ENCODE results near the gene TDP2. TPM values are rescaled to one million over a fixed set of nuclear protein-coding genes. Genes with fewer than 3 reads are reported as not detected.

The TDP2 gene
- polyA plus RNA-seq, 1 experiment = 16.8 TPM

DNA sequence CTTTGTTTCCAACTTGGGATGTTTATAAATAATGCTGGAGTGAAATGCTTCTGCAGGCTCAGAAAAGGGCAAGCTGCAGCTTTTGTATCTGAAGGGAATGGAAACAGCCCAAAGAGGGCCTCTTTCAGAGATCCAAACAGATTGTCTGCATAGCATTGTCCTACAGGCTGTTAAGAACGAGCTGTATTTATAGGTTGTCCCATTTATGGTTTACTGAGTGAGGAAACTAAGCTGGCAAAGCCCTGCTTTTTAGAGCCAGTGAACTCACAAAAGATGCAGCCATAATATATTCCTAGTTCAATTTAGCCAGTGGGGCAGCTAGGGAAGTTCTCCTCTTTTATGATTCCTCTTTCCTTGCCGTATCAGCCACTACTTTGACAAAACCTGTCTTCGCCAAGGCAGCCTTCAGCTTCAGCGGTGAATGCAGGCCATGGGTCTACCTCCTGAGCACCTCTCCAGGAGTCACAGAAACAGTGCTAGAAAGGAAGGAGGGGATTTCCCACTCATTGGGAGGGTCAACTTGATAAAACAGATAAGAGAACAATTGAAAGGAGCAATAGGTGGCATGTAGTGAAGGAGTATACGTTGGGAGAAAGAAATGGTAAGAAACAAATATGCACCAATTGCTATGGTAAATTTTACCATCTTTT, 35.7 kb downstream of the TDP2 start:
- DNase-seq (ENCODE audit: low read depth) = no peak
- ChIA-PET POLR2A (no interaction called here), CTCF (no interaction called here)
- Histone ChIP-seq H3K4me3 (ENCODE audit: low read depth, low read length) (no peak overlapping the region), H3K27me3 (ENCODE audit: control insufficient read depth, insufficient read depth, low read length) (peaks cover 2% of the 10 kb centered on the region), H3K36me3 (ENCODE audit: control insufficient read depth, insufficient read depth, low read length) (no peaks in the 10 kb centered on the region)
- TF ChIP-seq, protein P1, sequence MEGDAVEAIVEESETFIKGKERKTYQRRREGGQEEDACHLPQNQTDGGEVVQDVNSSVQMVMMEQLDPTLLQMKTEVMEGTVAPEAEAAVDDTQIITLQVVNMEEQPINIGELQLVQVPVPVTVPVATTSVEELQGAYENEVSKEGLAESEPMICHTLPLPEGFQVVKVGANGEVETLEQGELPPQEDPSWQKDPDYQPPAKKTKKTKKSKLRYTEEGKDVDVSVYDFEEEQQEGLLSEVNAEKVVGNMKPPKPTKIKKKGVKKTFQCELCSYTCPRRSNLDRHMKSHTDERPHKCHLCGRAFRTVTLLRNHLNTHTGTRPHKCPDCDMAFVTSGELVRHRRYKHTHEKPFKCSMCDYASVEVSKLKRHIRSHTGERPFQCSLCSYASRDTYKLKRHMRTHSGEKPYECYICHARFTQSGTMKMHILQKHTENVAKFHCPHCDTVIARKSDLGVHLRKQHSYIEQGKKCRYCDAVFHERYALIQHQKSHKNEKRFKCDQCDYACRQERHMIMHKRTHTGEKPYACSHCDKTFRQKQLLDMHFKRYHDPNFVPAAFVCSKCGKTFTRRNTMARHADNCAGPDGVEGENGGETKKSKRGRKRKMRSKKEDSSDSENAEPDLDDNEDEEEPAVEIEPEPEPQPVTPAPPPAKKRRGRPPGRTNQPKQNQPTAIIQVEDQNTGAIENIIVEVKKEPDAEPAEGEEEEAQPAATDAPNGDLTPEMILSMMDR (IDR thresholded peaks at IDR 0.05; ENCODE audit: insufficient read depth, low read depth, low read length) = no peak

- TF ChIP-seq, protein P1 (IDR thresholded peaks at IDR 0.05; ENCODE audit: insufficient read depth, low read depth, low read length) = no peak
- DNase-seq (ENCODE audit: low read depth) = no peak
- no peaks in the 10 kb centered on the region for H3K36me3 ChIP-seq (ENCODE audit: control insufficient read depth, insufficient read depth, low read length)
- H3K4me3 ChIP-seq (ENCODE audit: low read depth, low read length) = no peak overlapping the region
- H3K27me3 ChIP-seq (ENCODE audit: control insufficient read depth, insufficient read depth, low read length) = no peaks in the 10 kb centered on the region
- POLR2A ChIA-PET = no interaction called here
- CTCF ChIA-PET = no interaction called here
Observed at GRCh38 chr6:24621626-24622289, 44.9 kb downstream of the TDP2 start.

- CTCF ChIA-PET = interaction anchor here (0.6 to 1.2 kb wide), 3 partner anchors 11 to 104 kb away, joined by 3 read pairs; no protein-coding TSS in a partner anchor
- Histone ChIP-seq H3K4me3 (ENCODE audit: low read depth, low read length) (no peak overlapping the region), H3K36me3 (ENCODE audit: control insufficient read depth, insufficient read depth, low read length) (no peaks in the 10 kb centered on the region), H3K27me3 (ENCODE audit: control insufficient read depth, insufficient read depth, low read length) (no peaks in the 10 kb centered on the region)
- TF ChIP-seq, protein P1 (IDR thresholded peaks at IDR 0.05; ENCODE audit: insufficient read depth, low read depth, low read length) = no peak
- POLR2A ChIA-PET = no interaction called here
- no peak for DNase-seq (ENCODE audit: low read depth)
Observed at GRCh38 chr6:24620637-24621036, 46.1 kb downstream of the TDP2 start.

GRCh38 chr6:24619661-24620060, 47.0 kb downstream of the TDP2 start:
- Histone ChIP-seq H3K36me3 (ENCODE audit: control insufficient read depth, insufficient read depth, low read length) (no peaks in the 10 kb centered on the region), H3K27me3 (ENCODE audit: control insufficient read depth, insufficient read depth, low read length) (no peaks in the 10 kb centered on the region), H3K4me3 (ENCODE audit: low read depth, low read length) (no peak overlapping the region)
- ChIA-PET POLR2A (no interaction called here), CTCF (interaction anchor here (1.2 kb wide), 1 partner anchor 10 kb away, joined by 3 read pairs; no protein-coding TSS in a partner anchor)
- TF ChIP-seq, protein P1 (IDR thresholded peaks at IDR 0.05; ENCODE audit: insufficient read depth, low read depth, low read length) = no peak
- DNase-seq (ENCODE audit: low read depth) = no peak

GRCh38 chr6:24614648-24615047, 52.1 kb downstream of the TDP2 start:
- Histone ChIP-seq H3K27me3 (ENCODE audit: control insufficient read depth, insufficient read depth, low read length) (peaks cover 2% of the 10 kb centered on the region; the same call in 1 of the 2 replicates), H3K36me3 (ENCODE audit: control insufficient read depth, insufficient read depth, low read length) (no peaks in the 10 kb centered on the region), H3K4me3 (ENCODE audit: low read depth, low read length) (no peak overlapping the region)
- DNase-seq (ENCODE audit: low read depth) = no peak
- TF ChIP-seq, protein P1 (IDR thresholded peaks at IDR 0.05; ENCODE audit: insufficient read depth, low read depth, low read length) = no peak
- ChIA-PET POLR2A (no interaction called here), CTCF (no interaction called here)
